IPS-18c (cell line): ENCODE results near the gene FRMD4B.
"Not testable (repeated sequence)": the region's sequence is repeated elsewhere in the genome, so short reads cannot be mapped to it uniquely, and the experiment has no call there.

Experiments
- H3K4me3 ChIP-seq: 2 replicates; pipeline ENCODE4 v1.7.0; 2013; ENCODE audit warnings: low read depth, mild to moderate bottlenecking, low read length, moderate library complexity; ENCODE audit not compliant: insufficient read depth
- H3K9me3 ChIP-seq: one replicate; pipeline ENCODE4 v1.6.1; 2013; ENCODE audit warnings: mild to moderate bottlenecking, low read length, moderate library complexity; ENCODE audit not compliant: control insufficient read depth, insufficient read depth

The FRMD4B gene

DNA sequence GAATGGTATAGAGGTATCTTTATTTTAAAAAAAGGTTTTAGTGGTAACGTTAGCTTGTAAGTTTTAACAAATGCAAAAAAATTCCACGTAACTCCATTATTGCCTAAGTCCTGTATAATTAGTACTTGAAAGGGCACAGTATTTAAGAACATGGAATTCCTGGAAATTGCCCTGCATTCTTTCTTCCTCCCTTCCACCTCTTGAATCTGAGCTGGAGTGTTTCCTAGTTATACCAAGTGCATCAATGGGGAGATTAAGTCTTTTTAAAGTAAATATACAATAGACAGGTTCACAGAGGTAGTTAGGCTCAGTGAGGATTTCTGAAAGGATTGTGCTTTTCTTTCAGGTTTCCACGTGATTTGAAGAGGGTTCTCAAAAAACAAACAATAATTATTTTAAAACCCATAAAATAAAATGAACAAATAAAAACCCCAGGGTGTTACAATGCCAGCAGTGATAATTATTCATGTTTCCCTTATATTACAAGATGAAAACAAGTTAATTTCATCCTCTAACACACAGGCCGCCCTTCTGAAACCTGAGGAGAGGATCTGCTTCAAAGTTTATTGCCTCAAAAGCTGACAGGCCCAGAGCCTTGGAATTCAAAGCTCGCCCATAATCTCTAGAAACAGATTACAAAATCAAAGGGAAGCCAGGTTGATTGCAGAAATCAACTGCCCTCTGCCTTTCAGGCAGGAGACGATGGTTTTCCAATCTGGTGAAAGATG is 134.6 kb downstream of the FRMD4B start:
- Histone ChIP-seq H3K9me3 (no peaks in the 10 kb centered on the region), H3K4me3 (no peak overlapping the region)

- Histone ChIP-seq H3K4me3 (no peak overlapping the region; the same call in 1 of the 2 replicates), H3K9me3 (no peaks in the 10 kb centered on the region)
Measured at GRCh38 chr3:69250014-69250413, 135.9 kb downstream of the FRMD4B start.

DNA sequence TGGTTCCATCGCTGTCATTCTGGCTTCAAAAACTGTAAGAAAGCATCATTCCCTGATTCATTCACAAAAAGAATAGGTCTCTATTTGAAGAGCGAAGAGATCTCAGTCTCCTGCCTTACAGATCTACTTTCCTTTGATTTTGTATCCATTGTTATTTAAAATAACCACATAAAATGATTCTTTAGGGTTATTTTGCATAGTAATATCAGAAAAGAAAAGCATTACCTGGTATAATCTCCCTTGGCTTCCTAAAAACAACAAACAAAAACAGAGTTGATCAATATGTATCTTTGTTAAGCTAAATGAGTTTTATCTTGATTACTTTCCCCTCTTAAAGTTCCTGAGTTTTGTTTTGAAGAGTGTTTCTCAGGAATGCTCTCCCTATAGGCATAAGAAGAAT is 136.9 kb downstream of the FRMD4B start:
- Histone ChIP-seq H3K9me3 (no peaks in the 10 kb centered on the region), H3K4me3 (no peak overlapping the region)

- H3K4me3 ChIP-seq: no peak overlapping the region
- H3K9me3 ChIP-seq: no peaks in the 10 kb centered on the region
Measured at GRCh38 chr3:69248436-69248835, 137.5 kb downstream of the FRMD4B start.

- Histone ChIP-seq H3K9me3 (no peaks in the 10 kb centered on the region), H3K4me3 (no peak overlapping the region)
Measured at GRCh38 chr3:69246612-69247011, 139.3 kb downstream of the FRMD4B start.

DNA sequence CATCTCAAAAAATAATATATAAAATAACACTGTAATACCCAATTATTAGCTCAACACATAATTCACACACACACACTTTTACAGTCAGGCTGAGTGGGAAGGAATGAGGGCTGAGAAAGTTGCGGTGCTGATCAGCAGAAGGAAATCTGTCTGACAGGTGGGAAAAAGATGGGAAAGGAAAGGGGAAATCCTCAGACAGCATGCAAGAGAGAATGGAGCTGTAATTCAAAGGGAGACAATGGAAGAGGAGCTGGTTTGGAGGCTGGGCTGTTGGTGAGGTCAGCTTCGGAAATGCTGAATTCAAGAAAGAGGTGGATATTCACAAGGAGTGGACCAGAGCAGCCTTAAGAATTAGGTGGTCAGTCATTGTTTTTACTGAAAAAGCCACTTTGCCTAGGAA is 141.8 kb downstream of the FRMD4B start:
- Histone ChIP-seq H3K9me3 (no peaks in the 10 kb centered on the region), H3K4me3 (no peak overlapping the region)

DNA sequence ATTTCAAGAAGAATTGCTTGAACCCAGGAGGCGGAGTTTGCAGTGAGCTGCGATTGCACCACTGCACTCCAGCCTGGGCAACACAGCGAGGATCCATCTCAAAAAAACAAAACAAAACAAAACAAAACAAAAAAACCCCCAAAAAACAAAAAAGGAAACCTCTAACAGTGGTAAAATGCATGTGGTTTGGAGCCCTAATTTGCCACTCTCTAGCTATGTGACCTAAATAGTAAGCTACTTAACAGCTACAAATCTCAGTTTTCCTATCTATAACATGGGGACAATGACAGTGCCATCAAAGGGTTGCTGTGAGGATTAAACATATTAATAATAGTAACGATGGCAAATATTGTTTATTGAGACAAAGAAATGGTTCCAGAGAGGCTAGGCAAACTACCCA is 144.1 kb downstream of the FRMD4B start:
- no peak overlapping the region for H3K4me3 ChIP-seq
- no peaks in the 10 kb centered on the region for H3K9me3 ChIP-seq

GRCh38 chr3:69240651-69241568 is 145.0 kb downstream of the FRMD4B start:
- Histone ChIP-seq H3K9me3 (no peaks in the 10 kb centered on the region), H3K4me3 (no peak overlapping the region)

GRCh38 chr3:69239063-69239462 is 146.8 kb downstream of the FRMD4B start:
- Histone ChIP-seq H3K4me3 (no peak overlapping the region), H3K9me3 (no peaks in the 10 kb centered on the region)

GRCh38 chr3:69236812-69237707 is 148.8 kb downstream of the FRMD4B start:
- H3K9me3 ChIP-seq: no peaks in the 10 kb centered on the region
- H3K4me3 ChIP-seq: no peak overlapping the region

DNA sequence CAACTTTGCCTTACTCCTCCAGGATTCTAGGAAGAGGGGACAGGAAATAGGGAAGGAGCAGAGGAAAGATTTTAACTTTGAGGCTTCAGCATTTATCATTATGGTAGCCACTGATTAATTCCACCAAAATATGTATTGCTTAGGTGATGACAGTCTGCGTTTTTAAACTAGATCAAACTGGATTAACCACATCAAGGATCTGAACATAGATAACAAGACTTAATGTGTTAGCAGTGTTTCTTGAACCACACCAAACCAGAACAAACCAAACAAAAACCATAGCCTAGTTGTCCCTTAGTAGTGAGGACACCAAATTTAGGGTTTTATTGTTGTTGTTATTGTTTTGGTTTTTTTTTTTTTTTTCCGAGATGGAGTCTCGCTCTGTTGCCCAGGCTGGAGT is 150.0 kb downstream of the FRMD4B start:
- Histone ChIP-seq H3K9me3 (no peaks in the 10 kb centered on the region), H3K4me3 (no peak overlapping the region)

GRCh38 chr3:69235227-69235626 is 150.7 kb downstream of the FRMD4B start:
- not testable (repeated sequence) for H3K4me3 ChIP-seq, H3K9me3 ChIP-seq

DNA sequence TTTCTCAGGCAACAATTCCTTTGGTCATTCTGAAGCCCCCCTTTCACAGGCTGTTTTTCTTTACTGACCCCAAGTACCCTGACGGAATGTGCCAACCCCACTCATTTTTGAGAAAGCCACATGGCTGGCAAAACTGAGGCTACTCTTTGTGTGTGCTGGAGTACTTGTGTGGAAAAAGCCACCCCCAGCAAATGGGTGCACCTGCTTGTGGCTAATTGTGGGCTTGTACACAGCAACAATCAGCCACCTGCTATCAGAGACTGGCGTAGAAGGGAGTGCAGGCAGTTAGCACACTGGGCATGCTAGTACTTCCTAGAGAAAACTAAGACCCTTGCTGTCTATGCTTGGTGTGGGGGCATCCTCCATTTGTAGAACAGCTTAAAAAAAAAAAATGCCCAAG is 153.4 kb downstream of the FRMD4B start:
- Histone ChIP-seq H3K9me3 (no peaks in the 10 kb centered on the region), H3K4me3 (no peak overlapping the region)

DNA sequence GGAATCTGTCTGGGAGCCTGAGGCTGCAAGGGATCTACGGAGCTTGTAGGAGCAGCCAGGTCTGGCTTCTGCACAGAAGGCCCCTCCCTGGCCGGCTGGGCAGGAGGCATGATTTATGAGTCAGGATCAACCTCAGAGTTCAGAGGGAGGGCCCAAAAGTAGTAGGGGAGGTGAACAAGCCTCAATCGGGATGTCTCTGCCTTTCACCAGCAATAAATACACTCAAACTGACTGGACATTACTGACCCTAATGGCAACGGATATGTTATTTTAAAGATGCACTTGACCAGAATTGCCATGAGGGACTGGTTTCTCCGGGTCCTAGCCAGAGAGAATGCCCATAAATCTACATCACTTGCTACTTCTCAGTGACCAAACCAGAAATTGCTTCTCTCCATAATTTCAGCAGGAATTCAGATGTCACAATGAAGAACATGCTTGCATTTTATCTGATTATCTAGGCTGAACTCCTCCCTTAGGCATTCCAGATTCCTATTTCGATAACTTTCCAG is 153.9 kb downstream of the FRMD4B start:
- no peak overlapping the region for H3K4me3 ChIP-seq
- no peaks in the 10 kb centered on the region for H3K9me3 ChIP-seq

GRCh38 chr3:69226071-69226470 is 159.8 kb downstream of the FRMD4B start:
- Histone ChIP-seq H3K4me3 (no peak overlapping the region), H3K9me3 (no peaks in the 10 kb centered on the region)

DNA sequence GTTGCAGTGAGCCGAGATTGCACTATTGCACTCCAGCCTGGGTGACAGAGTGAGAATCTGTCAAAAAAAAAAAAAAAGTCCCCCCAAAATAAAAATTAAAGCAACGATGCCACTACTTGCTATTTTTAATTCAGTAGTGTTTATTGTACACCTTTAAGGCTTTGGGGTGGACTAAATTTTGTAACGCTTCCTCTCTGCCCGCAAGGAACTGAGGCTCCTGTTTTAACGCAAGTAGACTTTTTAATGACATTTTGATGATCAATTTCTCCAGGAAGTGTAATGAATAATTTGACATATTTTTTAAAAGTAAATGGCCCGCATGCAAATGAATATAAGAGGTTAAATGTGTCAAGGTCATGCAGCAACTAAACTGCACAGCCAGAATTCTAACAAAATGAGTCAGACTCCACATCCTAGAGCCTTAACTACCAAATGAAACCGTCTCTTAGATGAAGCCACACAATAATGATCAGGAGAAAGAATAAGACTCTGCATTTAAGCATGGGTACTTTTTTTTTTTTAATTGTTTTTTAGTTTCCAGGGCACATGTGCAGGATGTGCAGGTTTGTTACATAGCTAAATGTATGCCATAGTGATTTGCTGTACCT is 166.7 kb downstream of the FRMD4B start:
- H3K9me3 ChIP-seq: no peaks in the 10 kb centered on the region
- H3K4me3 ChIP-seq: no peak overlapping the region

DNA sequence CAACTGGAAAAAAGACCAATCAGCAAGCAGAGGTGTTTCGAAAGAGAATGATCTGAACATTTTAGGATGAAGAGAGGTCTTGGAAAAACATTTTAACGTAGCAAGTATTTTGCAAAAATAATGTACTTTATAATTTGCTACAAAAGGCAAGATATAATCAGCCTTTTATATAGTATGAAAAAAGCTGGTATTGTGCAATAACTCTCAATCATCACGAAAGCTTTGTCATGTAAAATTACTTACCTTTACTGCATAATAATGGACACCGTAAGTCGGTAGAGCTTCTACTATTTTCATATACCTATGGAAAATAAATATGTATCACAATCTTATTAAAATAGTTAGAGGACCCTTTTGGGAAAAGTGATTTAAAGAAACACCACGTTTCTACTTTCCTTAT is 167.8 kb downstream of the FRMD4B start:
- no peaks in the 10 kb centered on the region for H3K9me3 ChIP-seq

More for the DNA sequence above, 167.8 kb downstream of the FRMD4B start:
- H3K4me3 ChIP-seq: no peak overlapping the region
